Retinal pigment epithelial cell (primary cell): ENCODE measurements around the gene MRGPRF.
A peak's percentile ranks its signal among the peaks of the same experiment; 100 is the strongest.

Experiments used
- DNase-seq: peaks from one replicate; pipeline ENCODE4 v3.0.0-alpha.2; 2010; ENCODE audit warnings: low read depth
- H3K4me3 ChIP-seq: 2 replicates; pipeline ENCODE4 v1.5.1; 2011; ENCODE audit warnings: mild to moderate bottlenecking, low read length, control low read depth, moderate library complexity
- CTCF ChIP-seq: conservative IDR thresholded peaks from 2 replicates; pipeline ENCODE4 v1.5.1; 2011; ENCODE audit warnings: low read depth, low read length, control low read depth, inconsistent platforms

MRGPRF gene

GRCh38 chr11:68959465-68960293 lies 53.4 kb downstream of the MRGPRF start:
- no peak for DNase-seq
- no peak overlapping the region for H3K4me3 ChIP-seq
- no peak for TF ChIP-seq CTCF

GRCh38 chr11:68958211-68958610 lies 54.8 kb downstream of the MRGPRF start:
- TF ChIP-seq CTCF: no peak
- DNase-seq: no peak
- H3K4me3 ChIP-seq: no peak overlapping the region

- no peak overlapping the region for H3K4me3 ChIP-seq
- DNase-seq: no peak
- TF ChIP-seq CTCF: no peak
Observed at GRCh38 chr11:68956547-68957254, 56.3 kb downstream of the MRGPRF start.

- peak; percentile 48 for TF ChIP-seq CTCF
- no peak for DNase-seq
- no peak overlapping the region for H3K4me3 ChIP-seq
Observed at GRCh38 chr11:68956142-68956541, 56.9 kb downstream of the MRGPRF start.

GRCh38 chr11:68955607-68955958 lies 57.5 kb downstream of the MRGPRF start:
- no peak for TF ChIP-seq CTCF
- no peak overlapping the region for H3K4me3 ChIP-seq
- DNase-seq: no peak

GRCh38 chr11:68954836-68955606 lies 58.0 kb downstream of the MRGPRF start:
- no peak for DNase-seq
- no peak overlapping the region for H3K4me3 ChIP-seq
- no peak for TF ChIP-seq CTCF
